ENCODE measurements around the gene HCST. TPM values are rescaled to one million over a fixed set of nuclear protein-coding genes. Genes with fewer than 3 reads are reported as not detected.
A peak's percentile ranks its signal among the peaks of the same experiment; 100 is the strongest.

Gene HCST
- total and polyA plus RNA-seq, 2 of the 13 experiments (the other 11 are each of a cell fraction or from before 2014, with no cell fraction given) = 0.24 to 1.2 TPM

- intact Hi-C loops (cut with micrococcal nuclease; ENCODE audit: unreplicated experiment) = no loop called here
- ChIA-PET POLR2A (no interaction called here), CTCF (ENCODE audit: low intra/inter-chr PET ratio, low total read pairs) (no interaction called here)
- Histone ChIP-seq H3K4me3 (replicated peaks in 1 of 3; ENCODE audit: insufficient read depth in 1 of 3, low read depth in 2 of 3, low read length in 3 of 3) (no peak overlapping the region), H3K27me3 (ENCODE audit: control insufficient read depth in 1 of 2, insufficient read depth in 2 of 2, low read length in 2 of 2) (0 out of 5 replicates have a peak, but pooled peaks cover 0 to 2% of the 10 kb centered on the region in 2 experiments), H3K27ac (ENCODE audit: extremely low read length, insufficient read depth, low read length) (no peak overlapping the region), H3K9me3 (ENCODE audit: low read length) (no peaks in the 10 kb centered on the region), H2AFZ (ENCODE audit: low read length) (no peak overlapping the region), H3K4me2 (ENCODE audit: low read depth, low read length) (no peak overlapping the region), H3K79me2 (ENCODE audit: insufficient read depth, low read length) (no peaks in the 10 kb centered on the region), H3K36me3 (replicated peaks in 1 of 2; ENCODE audit: control insufficient read depth in 1 of 2, insufficient read depth in 2 of 2, low read length in 2 of 2) (peaks cover 4 to 19% of the 10 kb centered on the region in 2 experiments; a peak in 2 of 5 replicates), H4K20me1 (ENCODE audit: insufficient read depth, low read length) (no peaks in the 10 kb centered on the region), H3K9ac (ENCODE audit: insufficient read depth, low read depth, low read length) (no peak overlapping the region), H3K4me1 (ENCODE audit: insufficient read depth, low read length) (peaks cover 29% of the 10 kb centered on the region)
- no TSS peak for BruUV-seq (replicated peaks)
- 95% methylated on average over 13 of the region's 13 CpGs for WGBS (ENCODE audit: low lambda C conversion rate)
- no peak for DNase-seq (ENCODE audit: low spot score)
- no peak for TF ChIP-seq ZNF20 (CRISPR knock-in tag; IDR thresholded peaks at IDR 0.05)
- TF ChIP-seq ZFY (CRISPR knock-in tag; IDR thresholded peaks at IDR 0.05) = 0 out of 2 replicates have a peak, but pooled peaks have one; percentile 6
- in situ Hi-C loops (cut with HindIII; ENCODE audit: extremely low pct_ligation_motif_present, low pct_unique_long_range_greater_than_20kb) = no loop called here
- no peak for FAIRE-seq
- ATAC-seq = no peak
Measured at GRCh38 chr19:35897706-35898451, 4.5 kb upstream of the HCST start.

- Histone ChIP-seq H3K4me2 (ENCODE audit: low read depth, low read length) (0 out of 2 replicates have a peak overlapping the region, but pooled peaks have one; percentile 78), H3K36me3 (replicated peaks in 1 of 2; ENCODE audit: control insufficient read depth in 1 of 2, insufficient read depth in 2 of 2, low read length in 2 of 2) (peaks cover 4 to 19% of the 10 kb centered on the region in 2 experiments; a peak in 2 of 5 replicates), H3K79me2 (ENCODE audit: insufficient read depth, low read length) (no peaks in the 10 kb centered on the region), H3K4me3 (replicated peaks in 1 of 3; ENCODE audit: insufficient read depth in 1 of 3, low read depth in 2 of 3, low read length in 3 of 3) (no peak overlapping the region; a peak in 1 of 6 replicates), H2AFZ (ENCODE audit: low read length) (no peak overlapping the region), H3K9ac (ENCODE audit: insufficient read depth, low read depth, low read length) (no peak overlapping the region), H4K20me1 (ENCODE audit: insufficient read depth, low read length) (no peaks in the 10 kb centered on the region), H3K27me3 (ENCODE audit: control insufficient read depth in 1 of 2, insufficient read depth in 2 of 2, low read length in 2 of 2) (0 out of 5 replicates have a peak, but pooled peaks cover 0 to 2% of the 10 kb centered on the region in 2 experiments), H3K27ac (ENCODE audit: extremely low read length, insufficient read depth, low read length) (no peak overlapping the region), H3K9me3 (ENCODE audit: low read length) (no peaks in the 10 kb centered on the region), H3K4me1 (ENCODE audit: insufficient read depth, low read length) (peaks cover 35% of the 10 kb centered on the region)
- WGBS (ENCODE audit: low lambda C conversion rate) = no CpG with 5 or more reads among the region's 17 CpGs
- CTCF ChIA-PET (ENCODE audit: low intra/inter-chr PET ratio, low total read pairs) = no interaction called here
- in situ Hi-C loops (cut with HindIII; ENCODE audit: extremely low pct_ligation_motif_present, low pct_unique_long_range_greater_than_20kb) = no loop called here
- POLR2A ChIA-PET = no interaction called here
- DNase-seq (ENCODE audit: low spot score) = no peak
- no TSS peak for BruUV-seq (replicated peaks)
- no peak for FAIRE-seq
- intact Hi-C loops (cut with micrococcal nuclease; ENCODE audit: unreplicated experiment) = no loop called here
- ATAC-seq = no peak
- TF ChIP-seq ZNF282 (IDR thresholded peaks at IDR 0.05; ENCODE audit: partially characterized antibody) (no peak), ZC3H13 (CRISPR knock-in tag; IDR thresholded peaks at IDR 0.05) (no peak), ZMAT5 (CRISPR knock-in tag; IDR thresholded peaks at IDR 0.05; ENCODE audit: borderline replicate concordance, low read depth) (no peak), REST (IDR thresholded peaks at IDR 0.05; ENCODE audit: borderline replicate concordance in 1 of 2, low read depth in 1 of 2, low read length in 2 of 2) (no peak), ZNF33B (CRISPR knock-in tag; IDR thresholded peaks at IDR 0.05) (no peak), KLF11 (CRISPR knock-in tag; IDR thresholded peaks at IDR 0.05) (no peak), NR3C1 (CRISPR knock-in tag; IDR thresholded peaks at IDR 0.05) (no peak), ARNT (IDR thresholded peaks at IDR 0.05) (no peak), SIN3B (IDR thresholded peaks at IDR 0.05; ENCODE audit: low read length) (no peak), MAZ (IDR thresholded peaks at IDR 0.05; ENCODE audit: borderline replicate concordance, low read depth, low read length) (no peak), MAZ (CRISPR knock-in tag; IDR thresholded peaks at IDR 0.05; ENCODE audit: low read depth) (no peak), FLYWCH1 (CRISPR knock-in tag; IDR thresholded peaks at IDR 0.05) (no peak)
Measured at GRCh38 chr19:35898499-35898809, 3.9 kb upstream of the HCST start.
